NCI-H82 treated with DMSO at 0.1 percent for 48 hours (cell line): Measurements from ENCODE around the gene CRK.
"Not testable (repeated sequence)": the region's sequence is repeated elsewhere in the genome, so short reads cannot be mapped to it uniquely, and the experiment has no call there.

Source experiments
- DNase-seq: peaks from one replicate; lab custom pipeline; 2025; ENCODE audit not compliant: unreplicated experiment; lab: John Stamatoyannopoulos, UW

The CRK gene

DNA sequence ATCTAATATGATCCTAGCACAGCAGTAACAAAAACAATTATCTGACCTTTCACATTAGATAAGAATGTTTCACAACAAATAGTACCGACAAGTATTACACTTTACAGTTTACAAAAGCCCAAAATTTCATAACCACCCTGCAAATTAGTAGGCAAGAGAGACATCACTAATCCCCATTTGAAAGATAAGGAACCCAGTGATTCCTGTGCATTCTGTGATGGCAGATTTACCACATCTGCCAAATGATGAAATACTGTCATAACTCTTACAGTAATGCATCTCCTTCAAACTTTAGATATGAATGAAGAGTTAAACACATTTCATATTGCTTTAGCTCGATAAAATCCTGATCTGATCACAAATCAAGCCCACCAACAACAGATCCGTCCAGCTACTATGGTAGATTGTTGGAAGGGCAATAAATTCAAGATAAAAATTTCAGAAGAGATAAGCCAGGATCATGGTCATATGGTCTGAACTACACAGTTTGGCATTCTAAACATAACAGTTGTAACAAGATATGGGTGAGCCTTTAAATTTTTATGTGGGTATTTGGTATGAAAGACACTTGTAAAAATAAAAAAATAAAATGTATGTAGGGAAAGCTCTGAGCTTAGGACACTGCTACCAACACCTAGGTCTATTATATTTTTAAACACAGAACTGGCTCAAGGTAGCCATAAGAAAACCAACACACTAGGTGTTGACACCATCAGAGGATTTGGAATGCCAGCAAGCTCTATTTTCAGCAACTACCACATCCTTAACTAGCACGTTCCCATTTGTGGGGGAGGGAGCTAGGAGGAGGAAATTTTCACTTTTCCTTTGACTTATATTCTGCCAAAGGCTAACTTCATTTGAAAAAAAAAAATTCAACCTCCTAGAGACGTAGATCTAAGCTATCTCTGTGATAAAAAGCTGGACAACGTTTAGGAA is 65.3 kb downstream of the CRK start:
- DNase-seq, result no peak

DNA sequence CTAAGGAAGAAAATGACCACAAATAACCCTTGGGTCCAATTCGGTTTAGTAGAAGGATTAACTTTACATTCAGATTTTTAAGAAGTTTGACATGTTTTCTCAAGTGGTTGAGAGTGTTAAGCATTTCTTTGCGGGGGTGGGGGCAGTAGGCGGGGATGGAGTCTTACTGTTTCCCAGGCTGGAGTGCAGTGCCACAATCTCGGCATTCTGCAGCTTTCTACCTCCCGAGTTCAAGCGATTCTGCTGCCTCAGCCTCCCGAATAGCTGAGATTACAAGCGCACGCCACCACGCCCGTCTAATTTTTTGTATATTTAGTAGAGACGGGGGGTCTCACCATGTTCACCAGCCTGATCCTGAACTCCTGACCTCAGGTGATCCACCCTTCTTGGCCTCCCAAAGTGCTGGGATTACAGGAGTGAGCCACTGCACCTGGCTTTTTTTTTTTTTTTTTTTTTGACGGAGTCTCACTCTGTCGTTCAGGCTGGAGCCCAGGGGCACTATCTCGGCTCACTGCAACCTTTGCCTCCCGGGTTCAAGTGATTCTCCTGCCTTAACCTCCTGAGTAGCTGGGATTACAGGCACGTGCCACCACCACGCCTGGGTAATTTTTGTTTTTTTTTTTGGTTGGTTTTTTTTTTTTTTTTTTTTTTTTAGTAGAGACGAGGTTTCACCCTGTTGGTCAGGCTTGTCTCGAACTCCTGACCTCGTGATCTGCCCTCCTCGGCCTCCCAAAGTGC is 68.4 kb downstream of the CRK start:
- DNase-seq, result not testable (repeated sequence)

DNA sequence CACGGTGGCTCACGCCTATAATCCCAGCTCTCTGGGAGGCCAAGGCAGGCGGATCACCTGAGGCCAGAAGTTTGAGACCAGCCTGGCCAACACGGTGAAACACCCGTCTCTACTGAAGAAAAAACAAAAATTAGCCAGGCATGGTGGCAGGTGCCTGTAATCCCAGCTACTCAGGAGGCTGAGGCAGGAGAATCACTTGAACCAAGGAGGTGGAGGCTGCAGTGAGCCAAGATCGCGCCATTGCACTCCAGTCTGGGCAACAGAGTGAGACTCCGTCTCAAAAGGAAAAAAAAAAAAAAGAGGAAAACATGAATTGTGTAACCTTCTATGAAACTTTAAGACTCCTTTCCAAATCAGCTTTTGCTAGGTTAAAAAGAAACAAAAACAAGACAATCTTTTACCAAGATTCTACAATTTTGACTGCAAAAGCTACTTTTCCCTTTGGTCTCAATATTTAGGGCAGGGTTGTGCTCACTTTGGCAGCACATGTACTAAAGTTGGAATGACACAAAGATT is 69.3 kb downstream of the CRK start:
- not testable (repeated sequence) for DNase-seq

- DNase-seq, result no peak
Measured at GRCh38 chr17:1386265-1386664, 69.8 kb downstream of the CRK start.

DNA sequence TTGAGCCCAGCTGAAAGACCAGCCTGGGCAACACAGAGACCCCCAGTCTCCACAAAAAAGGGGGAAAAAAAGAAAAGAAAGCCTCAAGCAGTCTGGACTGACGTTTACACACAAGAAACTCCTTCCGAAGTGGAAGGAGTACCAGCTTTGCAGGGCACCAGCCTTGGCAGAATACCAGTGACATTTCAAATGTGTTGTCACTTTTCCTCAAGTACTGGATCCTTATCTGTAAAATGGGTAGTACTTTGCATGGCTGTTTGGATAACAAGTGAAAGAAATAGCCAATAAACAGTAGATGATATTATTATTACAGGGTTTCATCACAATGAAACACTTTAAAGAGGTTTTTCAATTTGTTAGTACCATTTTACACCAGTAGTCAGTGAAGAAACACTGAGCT is 70.2 kb downstream of the CRK start:
- DNase-seq, result no peak

- DNase-seq, result no peak
Measured at GRCh38 chr17:1384905-1385435, 71.1 kb downstream of the CRK start.

GRCh38 chr17:1379930-1380313 is 76.1 kb downstream of the CRK start:
- no peak for DNase-seq

GRCh38 chr17:1379208-1379929 is 76.7 kb downstream of the CRK start:
- no peak for DNase-seq

DNA sequence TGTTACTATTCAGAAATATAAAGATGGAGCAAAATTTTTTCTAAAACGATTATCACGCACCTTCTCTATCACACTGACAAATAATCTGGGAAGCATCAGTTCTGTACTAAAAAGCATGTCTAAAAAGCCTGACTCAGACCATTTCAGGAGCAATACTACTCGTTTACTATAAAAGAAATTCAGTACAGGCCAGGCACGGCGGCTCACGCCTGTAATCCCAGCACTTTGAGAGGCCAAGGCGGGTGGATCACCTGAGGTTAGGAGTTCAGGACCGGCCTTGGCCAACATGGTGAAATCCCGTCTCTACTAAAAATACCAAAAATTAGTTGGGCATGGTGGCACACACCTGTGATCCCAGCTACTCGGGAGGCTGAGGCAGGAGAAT is 77.6 kb downstream of the CRK start:
- not testable (repeated sequence) for DNase-seq

DNA sequence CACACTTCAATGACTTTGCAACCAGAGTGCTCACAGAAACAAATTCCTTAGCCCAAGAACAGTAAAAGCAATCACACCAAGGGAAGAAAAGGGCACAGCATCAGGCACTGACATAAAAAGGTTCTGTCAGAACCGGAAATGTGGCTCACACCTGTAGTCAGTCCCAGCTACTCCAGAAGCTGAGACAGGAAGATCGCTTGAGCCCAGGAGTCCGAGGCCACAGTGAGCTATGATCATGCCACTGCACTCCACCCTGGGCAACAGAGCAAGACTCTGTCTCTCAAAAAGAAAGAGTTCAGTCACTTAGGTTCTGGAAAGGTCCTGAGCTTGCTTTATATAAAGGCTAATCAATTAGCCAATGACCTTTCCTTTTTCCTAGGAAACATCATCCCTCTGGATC is 78.7 kb downstream of the CRK start:
- DNase-seq, result no peak

GRCh38 chr17:1376061-1376460 is 80.0 kb downstream of the CRK start:
- DNase-seq, result no peak

GRCh38 chr17:1375615-1376014 is 80.4 kb downstream of the CRK start:
- no peak for DNase-seq

- DNase-seq, result no peak
Measured at GRCh38 chr17:1374431-1375177, 81.4 kb downstream of the CRK start.

- DNase-seq, result no peak
Measured at GRCh38 chr17:1373707-1374237, 82.3 kb downstream of the CRK start.

DNA sequence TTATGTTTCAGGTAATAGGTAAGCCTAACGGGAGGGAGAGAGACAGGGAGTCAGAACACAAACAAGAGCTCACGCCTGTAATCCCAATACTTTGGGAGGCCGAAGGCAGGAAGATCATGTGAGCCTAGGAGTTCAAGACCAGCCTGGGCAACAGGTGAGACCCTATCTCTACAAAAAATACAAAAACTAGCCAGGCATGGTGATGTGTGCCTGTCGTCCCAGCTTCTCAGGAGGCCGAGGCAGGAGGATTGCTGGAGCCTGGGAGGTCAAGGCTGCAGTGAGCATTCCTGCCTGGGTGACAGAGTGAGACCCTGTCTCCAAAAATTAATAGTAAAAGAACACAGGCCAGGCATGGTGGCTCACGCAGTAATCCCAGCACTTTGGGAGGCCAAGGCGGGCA is 83.4 kb downstream of the CRK start:
- no peak for DNase-seq

GRCh38 chr17:1371893-1372590 is 84.0 kb downstream of the CRK start:
- DNase-seq, result no peak
